ENCODE measurements around the gene ZDHHC19.

- TF ChIP-seq CTCF (IDR thresholded peaks at IDR 0.05 in 8 of 11, conservative IDR thresholded peaks at IDR 0.05 in 3 of 11), result no peak
- TF ChIP-seq POLR2A (IDR thresholded peaks at IDR 0.05), result no peak
Measured at GRCh38 chr3:196159952-196160804, 51.0 kb downstream of the ZDHHC19 start.
